ENCODE results near the gene CLSTN2. TPM values are rescaled to one million over a fixed set of nuclear protein-coding genes. Genes with fewer than 3 reads are reported as not detected.

Gene CLSTN2
- 0.25 and 5.2 TPM in 2 replicates for total RNA-seq (2012; rRNA removed)

- Histone ChIP-seq H3K4me2 (ENCODE audit: low read length) (peak within 1 kb of the TSS; percentile 88), H3K9ac (ENCODE audit: low read depth, low read length) (no peak within 1 kb of the TSS), H3K4me3 (ENCODE audit: low read length) (peak within 1 kb of the TSS; percentile 68), H3K4me1 (ENCODE audit: control insufficient read depth, insufficient read depth, low read length) (peaks cover 6% of the 10 kb centered on the region), H3K9me3 (replicated peaks; ENCODE audit: low read length) (no peaks in the 10 kb centered on the region), H3K36me3 (ENCODE audit: insufficient read depth, low read length) (no peaks in the 10 kb centered on the region), H3K27me3 (ENCODE audit: control insufficient read depth, insufficient read depth, low read length) (peaks cover 53% of the 10 kb centered on the region)
Observed at GRCh38 chr3:139935016-139935865, at the start of gene CLSTN2. TSS of gene CLSTN2 (plus strand) at chr3:139935185.

GRCh38 chr3:139887431-139887830, 47.6 kb upstream of the CLSTN2 start:
- H3K9me3 ChIP-seq (replicated peaks; ENCODE audit: low read length): no peaks in the 10 kb centered on the region
- no peaks in the 10 kb centered on the region for H3K36me3 ChIP-seq (ENCODE audit: insufficient read depth, low read length)
- H3K4me2 ChIP-seq (ENCODE audit: low read length): no peak overlapping the region
- no peaks in the 10 kb centered on the region for H3K27me3 ChIP-seq (ENCODE audit: control insufficient read depth, insufficient read depth, low read length)
- H3K4me1 ChIP-seq (ENCODE audit: control insufficient read depth, insufficient read depth, low read length): no peaks in the 10 kb centered on the region
- no peak overlapping the region for H3K9ac ChIP-seq (ENCODE audit: low read depth, low read length)
- H3K4me3 ChIP-seq (ENCODE audit: low read length): no peak overlapping the region

GRCh38 chr3:139888561-139889140, 46.3 kb upstream of the CLSTN2 start:
- no peaks in the 10 kb centered on the region for H3K9me3 ChIP-seq (replicated peaks; ENCODE audit: low read length)
- H3K4me3 ChIP-seq (ENCODE audit: low read length): no peak overlapping the region
- H3K9ac ChIP-seq (ENCODE audit: low read depth, low read length): no peak overlapping the region
- H3K4me1 ChIP-seq (ENCODE audit: control insufficient read depth, insufficient read depth, low read length): no peaks in the 10 kb centered on the region
- H3K27me3 ChIP-seq (ENCODE audit: control insufficient read depth, insufficient read depth, low read length): no peaks in the 10 kb centered on the region
- no peaks in the 10 kb centered on the region for H3K36me3 ChIP-seq (ENCODE audit: insufficient read depth, low read length)
- no peak overlapping the region for H3K4me2 ChIP-seq (ENCODE audit: low read length)

- Histone ChIP-seq H3K4me1 (ENCODE audit: control insufficient read depth, insufficient read depth, low read length) (no peaks in the 10 kb centered on the region), H3K4me2 (ENCODE audit: low read length) (no peak overlapping the region), H3K9ac (ENCODE audit: low read depth, low read length) (no peak overlapping the region), H3K27me3 (ENCODE audit: control insufficient read depth, insufficient read depth, low read length) (no peaks in the 10 kb centered on the region), H3K9me3 (replicated peaks; ENCODE audit: low read length) (no peaks in the 10 kb centered on the region), H3K36me3 (ENCODE audit: insufficient read depth, low read length) (no peaks in the 10 kb centered on the region), H3K4me3 (ENCODE audit: low read length) (no peak overlapping the region)
Observed at GRCh38 chr3:139893267-139893962, 41.6 kb upstream of the CLSTN2 start.

DNA sequence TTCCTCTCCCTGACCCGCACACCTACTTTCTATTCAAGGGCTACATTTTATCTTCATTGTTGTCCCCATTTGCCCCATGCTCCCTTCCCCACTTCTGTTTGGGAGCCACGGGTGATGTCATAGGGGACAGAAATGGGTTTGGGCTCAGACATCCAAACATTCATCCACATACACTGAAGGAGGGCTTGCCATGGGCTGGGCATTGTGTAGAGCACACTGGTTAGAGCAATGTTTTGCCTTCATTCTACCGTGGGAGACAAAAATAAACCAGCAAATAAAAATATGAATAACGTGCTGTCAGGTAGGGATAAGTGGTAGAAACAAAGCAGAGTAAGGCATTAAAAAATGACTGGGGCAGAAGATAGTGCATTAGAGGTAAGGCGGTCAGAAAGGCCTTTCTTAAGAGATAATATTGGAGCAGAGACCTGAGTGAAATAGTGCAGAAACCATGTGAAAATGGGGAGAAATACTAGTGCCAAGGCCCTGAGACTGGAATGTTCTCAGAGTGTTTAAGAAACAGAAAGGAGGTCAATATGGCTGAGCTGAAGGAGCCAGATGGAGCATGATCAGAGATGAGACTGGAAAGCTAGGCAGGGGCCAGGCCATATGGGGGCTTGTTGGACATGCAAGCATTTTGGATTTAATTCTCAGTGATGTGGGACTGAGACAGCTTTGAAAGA, 40.9 kb upstream of the CLSTN2 start:
- Histone ChIP-seq H3K9me3 (replicated peaks; ENCODE audit: low read length) (no peaks in the 10 kb centered on the region), H3K4me2 (ENCODE audit: low read length) (no peak overlapping the region), H3K9ac (ENCODE audit: low read depth, low read length) (no peak overlapping the region), H3K4me3 (ENCODE audit: low read length) (no peak overlapping the region), H3K4me1 (ENCODE audit: control insufficient read depth, insufficient read depth, low read length) (no peaks in the 10 kb centered on the region), H3K27me3 (ENCODE audit: control insufficient read depth, insufficient read depth, low read length) (no peaks in the 10 kb centered on the region), H3K36me3 (ENCODE audit: insufficient read depth, low read length) (no peaks in the 10 kb centered on the region)

GRCh38 chr3:139894643-139894989, 40.4 kb upstream of the CLSTN2 start:
- Histone ChIP-seq H3K4me3 (ENCODE audit: low read length) (no peak overlapping the region), H3K36me3 (ENCODE audit: insufficient read depth, low read length) (no peaks in the 10 kb centered on the region), H3K9ac (ENCODE audit: low read depth, low read length) (no peak overlapping the region), H3K4me1 (ENCODE audit: control insufficient read depth, insufficient read depth, low read length) (no peaks in the 10 kb centered on the region), H3K9me3 (replicated peaks; ENCODE audit: low read length) (no peaks in the 10 kb centered on the region), H3K27me3 (ENCODE audit: control insufficient read depth, insufficient read depth, low read length) (peaks cover 4% of the 10 kb centered on the region), H3K4me2 (ENCODE audit: low read length) (no peak overlapping the region)

DNA sequence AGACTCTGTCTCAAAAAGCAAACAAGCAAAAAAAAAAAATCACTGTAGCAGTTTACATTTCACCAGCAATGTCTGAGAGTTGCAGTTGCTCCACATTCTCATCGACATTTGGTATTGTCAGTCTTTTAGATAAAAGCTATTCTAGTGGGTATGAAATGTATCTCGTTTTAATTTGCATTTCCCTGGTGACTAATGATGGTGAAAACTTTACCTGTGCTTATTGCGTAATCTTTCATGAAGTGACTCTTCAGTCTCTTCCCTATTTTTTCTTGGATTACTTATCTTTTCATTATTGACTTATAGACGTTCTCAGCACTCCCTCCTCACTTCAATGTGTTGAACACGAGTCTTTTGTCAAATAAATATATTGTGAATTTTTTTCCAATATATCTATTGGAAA, 37.2 kb upstream of the CLSTN2 start:
- Histone ChIP-seq H3K4me2 (ENCODE audit: low read length) (no peak overlapping the region), H3K36me3 (ENCODE audit: insufficient read depth, low read length) (no peaks in the 10 kb centered on the region), H3K9ac (ENCODE audit: low read depth, low read length) (no peak overlapping the region), H3K4me3 (ENCODE audit: low read length) (no peak overlapping the region), H3K27me3 (ENCODE audit: control insufficient read depth, insufficient read depth, low read length) (peaks cover 4% of the 10 kb centered on the region), H3K4me1 (ENCODE audit: control insufficient read depth, insufficient read depth, low read length) (no peaks in the 10 kb centered on the region), H3K9me3 (replicated peaks; ENCODE audit: low read length) (no peaks in the 10 kb centered on the region)

- no peak overlapping the region for H3K4me3 ChIP-seq (ENCODE audit: low read length)
- H3K4me2 ChIP-seq (ENCODE audit: low read length): no peak overlapping the region
- H3K4me1 ChIP-seq (ENCODE audit: control insufficient read depth, insufficient read depth, low read length): no peaks in the 10 kb centered on the region
- H3K9ac ChIP-seq (ENCODE audit: low read depth, low read length): no peak overlapping the region
- no peaks in the 10 kb centered on the region for H3K36me3 ChIP-seq (ENCODE audit: insufficient read depth, low read length)
- no peaks in the 10 kb centered on the region for H3K9me3 ChIP-seq (replicated peaks; ENCODE audit: low read length)
- H3K27me3 ChIP-seq (ENCODE audit: control insufficient read depth, insufficient read depth, low read length): no peaks in the 10 kb centered on the region
Observed at GRCh38 chr3:139906418-139906817, 28.6 kb upstream of the CLSTN2 start.

- Histone ChIP-seq H3K4me3 (ENCODE audit: low read length) (no peak overlapping the region), H3K27me3 (ENCODE audit: control insufficient read depth, insufficient read depth, low read length) (no peaks in the 10 kb centered on the region)
Observed at GRCh38 chr3:139909811-139910210, 25.2 kb upstream of the CLSTN2 start.

DNA sequence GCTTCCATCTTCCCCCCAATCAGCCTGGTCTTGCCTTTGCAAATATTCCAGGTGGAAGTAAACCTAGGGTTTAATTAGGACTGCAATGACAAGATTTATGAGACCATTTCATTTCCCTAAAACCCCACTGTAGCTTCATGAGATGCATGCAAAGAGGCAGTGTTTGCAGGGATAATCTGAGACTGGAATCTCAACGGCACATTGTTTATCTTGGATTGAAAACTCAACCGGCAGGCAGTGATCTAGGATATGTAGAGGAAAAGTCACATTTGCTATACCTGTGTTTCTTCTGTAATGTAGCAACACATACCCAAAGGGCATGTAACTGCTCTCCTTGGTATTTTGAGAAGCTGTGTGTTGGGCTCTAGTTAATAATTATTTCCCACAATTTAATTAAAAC, 18.7 kb upstream of the CLSTN2 start:
- H3K4me3 ChIP-seq (ENCODE audit: low read length): no peak overlapping the region
- no peak overlapping the region for H3K9ac ChIP-seq (ENCODE audit: low read depth, low read length)
- H3K9me3 ChIP-seq (replicated peaks; ENCODE audit: low read length): no peaks in the 10 kb centered on the region

More at GRCh38 chr3:139909811-139910210, 25.2 kb upstream of the CLSTN2 start:
- H3K36me3 ChIP-seq (ENCODE audit: insufficient read depth, low read length): no peaks in the 10 kb centered on the region
- H3K9ac ChIP-seq (ENCODE audit: low read depth, low read length): no peak overlapping the region
- H3K9me3 ChIP-seq (replicated peaks; ENCODE audit: low read length): no peaks in the 10 kb centered on the region
- H3K4me2 ChIP-seq (ENCODE audit: low read length): no peak overlapping the region
- H3K4me1 ChIP-seq (ENCODE audit: control insufficient read depth, insufficient read depth, low read length): no peaks in the 10 kb centered on the region

GRCh38 chr3:139917226-139917785, 17.7 kb upstream of the CLSTN2 start:
- Histone ChIP-seq H3K4me2 (ENCODE audit: low read length) (no peak overlapping the region), H3K9ac (ENCODE audit: low read depth, low read length) (no peak overlapping the region), H3K9me3 (replicated peaks; ENCODE audit: low read length) (no peaks in the 10 kb centered on the region), H3K4me3 (ENCODE audit: low read length) (no peak overlapping the region), H3K27me3 (ENCODE audit: control insufficient read depth, insufficient read depth, low read length) (no peaks in the 10 kb centered on the region), H3K36me3 (ENCODE audit: insufficient read depth, low read length) (no peaks in the 10 kb centered on the region), H3K4me1 (ENCODE audit: control insufficient read depth, insufficient read depth, low read length) (no peaks in the 10 kb centered on the region)

More for the DNA sequence above, 18.7 kb upstream of the CLSTN2 start:
- H3K27me3 ChIP-seq (ENCODE audit: control insufficient read depth, insufficient read depth, low read length): no peaks in the 10 kb centered on the region
- no peaks in the 10 kb centered on the region for H3K4me1 ChIP-seq (ENCODE audit: control insufficient read depth, insufficient read depth, low read length)
- no peaks in the 10 kb centered on the region for H3K36me3 ChIP-seq (ENCODE audit: insufficient read depth, low read length)
- H3K4me2 ChIP-seq (ENCODE audit: low read length): no peak overlapping the region
